H1 (cell line): Measurements from ENCODE around the gene LPIN2.

Experiments used
- CTCF ChIP-seq, 3 experiments: IDR thresholded peaks; 1 replicate in 2 of 3; 2 replicates in 1 of 3; pipeline versions ENCODE4 v1.5.1 to v1.6.1; 2011; ENCODE audit warnings: low read length in 3 of 3, mild to moderate bottlenecking in 3 of 3, inconsistent platforms in 2 of 3, low read depth in 1 of 3, moderate library complexity in 1 of 3; ENCODE audit not compliant: insufficient read depth in 1 of 3; ENCODE audit errors: control extremely low read depth in 1 of 3
- EZH2 ChIP-seq: fragments of 200-600 bp; sonication (generic); IDR thresholded peaks from 2 replicates; pipeline ENCODE4 v1.7.1; 2012; ENCODE audit warnings: low read depth, mild to moderate bottlenecking, moderate library complexity, low read length, inconsistent platforms; ENCODE audit not compliant: severe bottlenecking
- GTF2F1 ChIP-seq: IDR thresholded peaks from 2 replicates; pipeline ENCODE4 v1.6.1; 2012; ENCODE audit warnings: low read depth, low read length, improper control_type of control experiment, borderline replicate concordance
- PHF8 ChIP-seq: fragments of 200-600 bp; sonication (generic); conservative IDR thresholded peaks from 2 replicates; pipeline ENCODE4 v1.7.1; 2012; ENCODE audit warnings: low read depth, mild to moderate bottlenecking, inconsistent platforms, low read length, moderate library complexity
- POLR2A ChIP-seq, 2 experiments: IDR thresholded peaks; 1 replicate in 1 of 2; 2 replicates in 1 of 2; pipeline ENCODE4 v1.6.1; 2011; ENCODE audit warnings: low read depth in 2 of 2, low read length in 2 of 2, mild to moderate bottlenecking in 2 of 2; ENCODE audit errors: control extremely low read depth in 1 of 2
- RNF2 ChIP-seq: fragments of 200-900, 300-1000 bp; sonication (generic); IDR thresholded peaks from 2 replicates; pipeline ENCODE4 v1.7.1; 2016; ENCODE audit warnings: borderline replicate concordance, low read depth, mild to moderate bottlenecking, antibody characterized with exemption, low read length; ENCODE audit not compliant: poor library complexity, severe bottlenecking; ENCODE audit errors: missing control alignments
- SAP30 ChIP-seq: fragments of 300-600 bp; sonication (generic); IDR thresholded peaks from 2 replicates; pipeline ENCODE4 v1.7.1; 2012; ENCODE audit warnings: low read length, moderate library complexity, mild to moderate bottlenecking, inconsistent platforms; ENCODE audit not compliant: insufficient read depth, insufficient replicate concordance
- SIN3A ChIP-seq, 2 experiments: IDR thresholded peaks in 1 of 2; conservative IDR thresholded peaks in 1 of 2; 2 replicates each; pipeline ENCODE4 v1.6.1; 2011 to 2012; ENCODE audit warnings: low read length in 2 of 2, improper control_type of control experiment in 1 of 2, low read depth in 1 of 2, mild to moderate bottlenecking in 1 of 2
- TAF1 ChIP-seq: IDR thresholded peaks from 2 replicates; pipeline ENCODE4 v1.6.1; 2011; ENCODE audit warnings: mild to moderate bottlenecking, low read depth, low read length

GRCh38 chr18:3010086-3010485, 2.9 kb downstream of the LPIN2 start:
- TF ChIP-seq TAF1 (no peak), GTF2F1 (no peak), SIN3A (conservative IDR thresholded peaks at IDR 0.05 in 1 of 2, IDR thresholded peaks at IDR 0.05 in 1 of 2; ENCODE audit: low read depth in 1 of 2, low read length in 2 of 2) (no peak), CTCF (IDR thresholded peaks at IDR 0.05; ENCODE audit: control extremely low read depth in 1 of 3, insufficient read depth in 1 of 3, low read depth in 1 of 3, low read length in 3 of 3) (no peak), POLR2A (IDR thresholded peaks at IDR 0.05; ENCODE audit: control extremely low read depth in 1 of 2, low read depth in 2 of 2, low read length in 2 of 2) (no peak), PHF8 (no peak), EZH2 (no peak), SAP30 (no peak), RNF2 (no peak)
